Measurements from ENCODE around the gene PTPRN2.
"Not testable (repeated sequence)": the region's sequence is repeated elsewhere in the genome, so short reads cannot be mapped to it uniquely, and the experiment has no call there.

Gene PTPRN2

DNA sequence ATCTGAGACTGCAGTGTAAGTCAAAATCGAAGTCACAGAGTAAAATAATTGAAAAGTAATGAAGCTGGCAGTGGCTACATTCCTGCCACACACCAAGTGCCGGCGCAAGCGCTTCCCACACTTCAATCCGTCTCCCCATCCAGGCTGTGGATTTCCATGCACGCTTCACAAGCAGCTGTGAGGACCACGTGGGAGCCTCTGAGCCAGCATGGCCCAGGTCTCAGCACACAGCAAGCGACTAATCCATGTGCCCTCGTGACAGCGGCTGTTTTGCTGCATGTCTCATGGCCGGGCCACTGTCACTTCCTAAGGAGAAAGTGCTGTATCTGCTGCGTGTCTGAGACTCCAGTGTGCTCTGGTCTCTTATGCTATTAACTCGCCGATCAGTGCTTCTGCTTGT lies 683.9 kb downstream of the PTPRN2 start:
- H3K4me3 ChIP-seq (ENCODE audit: low read depth, low read length) = no peak overlapping the region
- no peak for TF ChIP-seq POLR2A (IDR thresholded peaks at IDR 0.05; ENCODE audit: extremely low read depth, insufficient read length)
- TF ChIP-seq, protein P1, sequence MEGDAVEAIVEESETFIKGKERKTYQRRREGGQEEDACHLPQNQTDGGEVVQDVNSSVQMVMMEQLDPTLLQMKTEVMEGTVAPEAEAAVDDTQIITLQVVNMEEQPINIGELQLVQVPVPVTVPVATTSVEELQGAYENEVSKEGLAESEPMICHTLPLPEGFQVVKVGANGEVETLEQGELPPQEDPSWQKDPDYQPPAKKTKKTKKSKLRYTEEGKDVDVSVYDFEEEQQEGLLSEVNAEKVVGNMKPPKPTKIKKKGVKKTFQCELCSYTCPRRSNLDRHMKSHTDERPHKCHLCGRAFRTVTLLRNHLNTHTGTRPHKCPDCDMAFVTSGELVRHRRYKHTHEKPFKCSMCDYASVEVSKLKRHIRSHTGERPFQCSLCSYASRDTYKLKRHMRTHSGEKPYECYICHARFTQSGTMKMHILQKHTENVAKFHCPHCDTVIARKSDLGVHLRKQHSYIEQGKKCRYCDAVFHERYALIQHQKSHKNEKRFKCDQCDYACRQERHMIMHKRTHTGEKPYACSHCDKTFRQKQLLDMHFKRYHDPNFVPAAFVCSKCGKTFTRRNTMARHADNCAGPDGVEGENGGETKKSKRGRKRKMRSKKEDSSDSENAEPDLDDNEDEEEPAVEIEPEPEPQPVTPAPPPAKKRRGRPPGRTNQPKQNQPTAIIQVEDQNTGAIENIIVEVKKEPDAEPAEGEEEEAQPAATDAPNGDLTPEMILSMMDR (IDR thresholded peaks at IDR 0.05; ENCODE audit: low read depth, low read length) = no peak
- no peak for TF ChIP-seq MYC (IDR thresholded peaks at IDR 0.05; ENCODE audit: low read depth, low read length)
- TF ChIP-seq, protein P2, sequence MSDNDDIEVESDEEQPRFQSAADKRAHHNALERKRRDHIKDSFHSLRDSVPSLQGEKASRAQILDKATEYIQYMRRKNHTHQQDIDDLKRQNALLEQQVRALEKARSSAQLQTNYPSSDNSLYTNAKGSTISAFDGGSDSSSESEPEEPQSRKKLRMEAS (IDR thresholded peaks at IDR 0.05; ENCODE audit: low read depth, low read length) = no peak
- DNase-seq (ENCODE audit: low read depth) = no peak

DNA sequence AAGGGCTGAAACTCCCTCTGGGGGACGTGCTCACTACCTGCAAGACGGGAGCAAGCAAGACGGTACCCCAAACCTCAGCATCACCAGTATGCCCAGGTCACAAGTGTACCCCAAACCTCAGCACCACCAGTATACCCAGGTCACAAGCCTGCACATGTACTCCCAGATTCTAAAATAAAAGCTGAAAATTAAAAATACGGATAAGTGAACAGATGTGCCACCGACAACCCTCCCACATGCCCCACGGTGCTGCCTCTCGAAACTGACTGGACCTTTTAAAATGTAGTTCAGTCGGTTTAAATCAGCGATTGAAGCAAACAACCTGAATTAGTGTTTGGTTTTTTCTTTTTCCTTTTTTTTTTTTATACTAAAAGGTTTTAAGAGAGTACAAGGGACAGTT lies 684.3 kb downstream of the PTPRN2 start:
- no peak overlapping the region for H3K4me3 ChIP-seq (ENCODE audit: low read depth, low read length)
- TF ChIP-seq POLR2A (IDR thresholded peaks at IDR 0.05; ENCODE audit: extremely low read depth, insufficient read length) (no peak), MYC (IDR thresholded peaks at IDR 0.05; ENCODE audit: low read depth, low read length) (no peak)
- TF ChIP-seq, protein P1 (IDR thresholded peaks at IDR 0.05; ENCODE audit: low read depth, low read length) = no peak
- TF ChIP-seq, protein P2 (IDR thresholded peaks at IDR 0.05; ENCODE audit: low read depth, low read length) = no peak
- DNase-seq (ENCODE audit: low read depth) = no peak

DNA sequence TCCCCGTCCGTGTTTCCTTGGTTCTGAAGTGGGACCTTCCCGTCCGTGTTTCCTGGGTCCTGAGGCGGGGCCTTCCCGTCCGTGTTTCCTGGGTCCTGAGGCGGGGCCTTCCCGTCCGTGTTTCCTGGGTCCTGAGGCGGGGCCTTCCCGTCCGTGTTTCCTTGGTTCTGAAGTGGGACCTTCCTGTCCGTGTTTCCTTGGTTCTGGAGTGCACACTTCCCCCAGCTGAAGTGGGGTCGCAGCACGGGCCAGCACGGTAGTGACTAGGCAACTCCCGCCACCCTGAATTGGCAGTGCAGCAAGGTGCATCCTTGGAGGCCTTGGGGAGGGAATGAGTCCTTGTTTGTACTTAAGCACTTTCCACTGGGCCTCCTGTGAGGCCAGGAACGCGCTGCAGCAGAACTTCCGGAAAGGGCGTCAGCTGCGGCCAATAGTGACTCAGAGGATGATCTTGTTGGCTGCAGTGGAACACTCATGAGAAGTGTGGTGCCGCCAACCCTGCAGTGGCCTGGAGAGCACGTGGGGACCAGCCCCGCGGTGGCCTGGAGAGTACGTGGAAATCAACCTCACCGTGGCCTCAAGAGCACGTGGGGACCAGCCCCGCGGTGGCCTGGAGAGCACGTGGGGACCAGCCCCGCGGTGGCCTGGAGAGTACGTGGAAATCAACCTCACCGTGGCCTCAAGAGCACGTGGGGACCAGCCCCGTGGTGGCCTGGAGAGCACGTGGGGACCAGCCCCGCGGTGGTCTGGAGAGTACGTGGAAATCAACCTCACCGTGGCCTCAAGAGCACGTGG lies 685.6 kb downstream of the PTPRN2 start:
- H3K4me3 ChIP-seq (ENCODE audit: low read depth, low read length); DNase-seq (ENCODE audit: low read depth): not testable (repeated sequence)

DNA sequence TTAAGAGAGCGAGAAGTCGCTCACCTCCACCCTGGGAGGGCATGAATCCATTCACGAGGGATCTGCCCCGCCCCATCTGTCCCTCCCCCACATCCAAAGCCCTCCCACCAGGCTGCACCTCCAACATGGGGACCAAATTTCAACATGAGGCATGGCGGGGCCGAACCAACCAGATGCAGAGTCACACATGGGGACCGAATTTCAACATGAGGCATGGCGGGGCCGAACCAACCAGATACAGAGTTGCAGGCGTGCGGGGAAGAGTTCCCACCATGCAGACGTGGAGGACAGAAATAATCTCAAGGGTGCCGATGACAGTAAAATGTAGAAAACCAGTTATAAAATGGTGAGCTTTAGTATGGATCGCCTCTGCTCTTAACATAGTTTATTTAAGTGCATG lies 686.5 kb downstream of the PTPRN2 start:
- TF ChIP-seq POLR2A (IDR thresholded peaks at IDR 0.05; ENCODE audit: extremely low read depth, insufficient read length) = no peak
- TF ChIP-seq MYC (IDR thresholded peaks at IDR 0.05; ENCODE audit: low read depth, low read length) = no peak
- TF ChIP-seq, protein P1 (IDR thresholded peaks at IDR 0.05; ENCODE audit: low read depth, low read length) = no peak
- TF ChIP-seq, protein P2 (IDR thresholded peaks at IDR 0.05; ENCODE audit: low read depth, low read length) = no peak
- H3K4me3 ChIP-seq (ENCODE audit: low read depth, low read length) = no peak overlapping the region
- no peak for DNase-seq (ENCODE audit: low read depth)

DNA sequence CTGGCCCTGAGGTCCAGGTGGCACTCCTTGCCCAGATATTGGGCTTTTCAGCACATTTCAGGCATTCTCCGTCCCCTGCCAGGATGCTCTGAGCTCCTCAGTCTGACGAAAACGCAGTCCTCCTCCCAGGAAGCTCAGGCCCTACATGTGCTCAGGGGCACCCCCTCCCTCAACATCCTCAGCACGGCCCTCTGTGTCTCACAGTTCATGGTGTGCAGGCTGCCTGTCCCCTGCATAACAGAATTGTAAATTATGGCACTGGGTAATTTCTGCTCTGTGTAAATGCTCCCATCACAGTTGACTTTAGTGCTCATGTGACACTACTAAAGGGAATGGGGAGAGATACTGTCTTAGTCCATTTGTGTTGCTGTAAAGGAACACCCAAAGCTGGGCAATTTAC lies 687.1 kb downstream of the PTPRN2 start:
- TF ChIP-seq, protein P2 (IDR thresholded peaks at IDR 0.05; ENCODE audit: low read depth, low read length) = no peak
- TF ChIP-seq, protein P1 (IDR thresholded peaks at IDR 0.05; ENCODE audit: low read depth, low read length) = no peak
- TF ChIP-seq MYC (IDR thresholded peaks at IDR 0.05; ENCODE audit: low read depth, low read length) (no peak), POLR2A (IDR thresholded peaks at IDR 0.05; ENCODE audit: extremely low read depth, insufficient read length) (no peak)
- H3K4me3 ChIP-seq (ENCODE audit: low read depth, low read length) = no peak overlapping the region
- DNase-seq (ENCODE audit: low read depth) = no peak

DNA sequence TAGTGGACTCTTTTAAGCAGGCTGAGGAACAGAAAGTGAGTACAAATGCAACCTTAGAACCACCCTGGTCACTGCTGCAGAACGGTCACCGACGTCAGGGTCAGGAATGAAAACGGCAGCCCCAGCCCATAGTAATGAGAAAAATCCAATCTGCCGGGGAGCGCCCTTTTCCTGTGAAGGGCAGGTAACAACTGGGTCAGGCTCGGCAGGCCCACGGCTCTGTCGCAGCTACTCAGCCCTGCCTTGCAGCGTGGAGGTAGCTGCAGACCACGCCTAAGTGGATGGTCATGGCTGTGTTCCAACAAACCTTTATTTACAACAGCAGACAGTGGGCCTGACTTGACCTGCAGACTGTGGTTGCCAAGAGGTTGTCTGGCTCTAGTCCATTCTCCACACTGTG lies 687.6 kb downstream of the PTPRN2 start:
- no peak for DNase-seq (ENCODE audit: low read depth)
- TF ChIP-seq POLR2A (IDR thresholded peaks at IDR 0.05; ENCODE audit: extremely low read depth, insufficient read length) = no peak
- TF ChIP-seq, protein P1 (IDR thresholded peaks at IDR 0.05; ENCODE audit: low read depth, low read length) = no peak
- TF ChIP-seq, protein P2 (IDR thresholded peaks at IDR 0.05; ENCODE audit: low read depth, low read length) = no peak
- no peak for TF ChIP-seq MYC (IDR thresholded peaks at IDR 0.05; ENCODE audit: low read depth, low read length)
- H3K4me3 ChIP-seq (ENCODE audit: low read depth, low read length) = no peak overlapping the region
